GM18508 (cell line): ENCODE data around the gene MORN4.

ENCODE experiments used
- ATAC-seq: cut with Tn5 transposase; IDR thresholded peaks from one replicate; pipeline ENCODE4 v1.9.1; 2021; ENCODE audit warnings: moderate number of reproducible peaks; ENCODE audit not compliant: insufficient read depth, unreplicated experiment

MORN4 gene

GRCh38 chr10:97599272-97599619 is 34.1 kb downstream of the MORN4 start:
- no peak for ATAC-seq

GRCh38 chr10:97598407-97599271 is 34.7 kb downstream of the MORN4 start:
- no peak for ATAC-seq

GRCh38 chr10:97597778-97598177 is 35.5 kb downstream of the MORN4 start:
- no peak for ATAC-seq

GRCh38 chr10:97596101-97597082 is 36.9 kb downstream of the MORN4 start:
- ATAC-seq: no peak

- ATAC-seq: no peak
These were observed 39.9 kb downstream of the MORN4 start for GRCh38 chr10:97593421-97593820.

- ATAC-seq: no peak
These were observed 42.4 kb downstream of the MORN4 start for GRCh38 chr10:97590748-97591495.

- ATAC-seq: no peak
These were observed 43.1 kb downstream of the MORN4 start for GRCh38 chr10:97590082-97590747.

- no peak for ATAC-seq
These were observed 43.8 kb downstream of the MORN4 start, which contains the start of gene C10orf62 for GRCh38 chr10:97589479-97589878. TSS of gene C10orf62 (plus strand) at chr10:97589721. CDS start at chr10:97589898, 177 bp downstream.

GRCh38 chr10:97587183-97587582 is 46.1 kb downstream of the MORN4 start:
- no peak for ATAC-seq

- ATAC-seq: no peak
These were observed 47.9 kb downstream of the MORN4 start for GRCh38 chr10:97585439-97585811.

GRCh38 chr10:97584798-97585438 is 48.4 kb downstream of the MORN4 start:
- no peak for ATAC-seq

- peak; percentile 56 for ATAC-seq
These were observed 49.1 kb downstream of the MORN4 start, which contains the start of gene HOGA1 for GRCh38 chr10:97584060-97584797. TSS of gene HOGA1 (plus strand) at chr10:97584389. CDS start at chr10:97584704, 315 bp downstream.

GRCh38 chr10:97583476-97583875 is 49.8 kb downstream of the MORN4 start:
- ATAC-seq: no peak

GRCh38 chr10:97582169-97582568 is 51.1 kb downstream of the MORN4 start:
- no peak for ATAC-seq

- no peak for ATAC-seq
These were observed 52.6 kb downstream of the MORN4 start for GRCh38 chr10:97580421-97581367.

GRCh38 chr10:97578171-97578844 is 55.0 kb downstream of the MORN4 start:
- ATAC-seq: no peak

GRCh38 chr10:97577701-97578100 is 55.6 kb downstream of the MORN4 start:
- ATAC-seq: no peak
